Midbrain (tissue), 1 donor: ENCODE results near the gene DNAJA2.
"Not testable (repeated sequence)": the region's sequence is repeated elsewhere in the genome, so short reads cannot be mapped to it uniquely, and the experiment has no call there.

Experiments used
- DNase-seq: peaks from one replicate; lab custom pipeline; 2025; lab: John Stamatoyannopoulos, UW

Gene DNAJA2

DNA sequence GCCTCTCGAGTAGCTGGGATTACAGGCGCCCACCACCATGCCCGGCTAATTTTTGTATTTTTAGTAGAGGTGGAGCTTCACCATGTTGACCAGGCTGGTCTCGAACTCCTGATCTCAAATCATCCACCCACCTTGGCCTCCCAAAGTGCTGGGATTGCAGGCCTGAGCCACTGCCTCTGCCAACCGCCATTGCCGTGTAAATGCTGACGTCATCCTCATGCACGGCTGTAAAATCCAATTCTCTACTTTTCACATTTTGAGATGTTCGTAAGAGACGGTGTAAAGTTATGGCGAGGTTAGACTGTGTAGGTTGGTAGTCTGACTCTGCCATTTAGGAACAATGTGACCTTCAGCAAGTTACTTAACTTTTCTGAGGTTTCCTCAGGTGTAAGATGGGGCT, 1.7 kb upstream of the DNAJA2 start:
- no peak for DNase-seq

DNA sequence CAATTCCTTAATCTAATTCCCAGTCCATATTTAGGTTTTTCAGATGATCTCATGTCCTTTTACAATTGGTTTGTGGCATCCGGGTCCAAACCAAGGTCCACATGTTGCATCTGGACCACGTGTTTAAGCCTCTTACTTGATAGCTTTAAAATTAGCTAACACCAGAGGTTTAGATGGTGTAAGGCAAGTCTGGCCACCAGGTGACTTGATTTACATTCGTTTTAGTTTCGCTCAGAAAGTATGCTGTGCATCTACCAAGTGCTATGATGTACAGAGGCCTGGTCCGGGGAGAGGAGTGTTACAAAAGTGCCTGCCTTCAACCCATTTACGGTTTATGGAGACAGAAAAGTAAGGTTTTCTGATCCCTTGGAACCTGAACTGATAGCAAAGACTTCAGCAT, 878 bp upstream of the DNAJA2 start:
- DNase-seq, result no peak

DNA sequence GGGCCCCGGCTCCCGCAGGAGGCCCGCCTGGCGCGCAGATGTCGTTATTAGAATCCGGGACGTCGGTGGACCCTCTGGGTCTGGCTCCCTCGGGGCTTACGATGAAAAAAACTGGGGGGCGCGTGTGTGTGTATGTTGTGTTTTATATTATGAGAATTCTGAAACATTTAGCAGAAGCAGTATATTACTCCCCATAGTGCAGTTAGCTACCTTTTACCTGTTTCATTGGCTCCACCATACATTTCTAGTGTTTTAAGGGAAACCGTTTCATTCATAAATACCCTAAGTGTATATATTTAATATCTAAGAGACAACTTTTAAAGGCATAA, 486 bp upstream of the DNAJA2 start:
- DNase-seq, result no peak

DNA sequence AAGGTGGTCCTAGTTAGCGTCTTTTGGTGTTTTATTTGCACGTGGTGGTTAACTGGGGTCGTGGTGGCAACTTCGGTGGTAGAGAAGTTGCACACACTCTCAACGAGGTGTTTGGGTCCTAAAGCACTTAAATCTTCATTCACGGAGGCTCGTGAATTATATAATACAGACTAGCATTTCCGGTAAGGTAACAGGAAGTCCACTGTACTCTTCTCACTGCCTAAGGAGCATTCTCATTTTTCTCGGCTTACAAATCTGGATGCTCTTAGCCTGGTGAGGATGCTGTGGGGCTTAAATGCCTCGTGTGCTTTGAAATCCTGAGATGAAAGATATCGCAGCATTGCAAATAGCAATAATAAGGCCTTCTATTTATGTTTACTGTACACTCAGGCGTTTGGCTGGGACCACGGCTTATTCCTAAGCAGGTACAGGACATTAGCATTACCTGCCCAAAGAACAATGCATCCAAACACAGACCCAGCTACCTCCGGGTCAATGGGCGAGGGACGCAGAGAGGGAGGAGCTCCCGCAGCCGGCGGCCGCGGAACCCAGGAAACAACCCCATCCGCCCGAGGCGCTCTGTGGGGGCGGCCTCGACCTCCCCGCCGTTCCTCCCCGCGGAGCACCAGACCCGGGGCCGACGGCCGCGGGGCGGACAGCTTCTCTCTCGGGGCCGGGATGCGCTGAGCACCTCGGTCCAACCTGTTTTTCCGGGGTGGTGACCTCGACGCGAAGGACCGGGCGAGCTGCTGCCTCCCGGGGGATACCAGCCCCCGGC, 856 bp downstream of the DNAJA2 start:
- no peak for DNase-seq

DNA sequence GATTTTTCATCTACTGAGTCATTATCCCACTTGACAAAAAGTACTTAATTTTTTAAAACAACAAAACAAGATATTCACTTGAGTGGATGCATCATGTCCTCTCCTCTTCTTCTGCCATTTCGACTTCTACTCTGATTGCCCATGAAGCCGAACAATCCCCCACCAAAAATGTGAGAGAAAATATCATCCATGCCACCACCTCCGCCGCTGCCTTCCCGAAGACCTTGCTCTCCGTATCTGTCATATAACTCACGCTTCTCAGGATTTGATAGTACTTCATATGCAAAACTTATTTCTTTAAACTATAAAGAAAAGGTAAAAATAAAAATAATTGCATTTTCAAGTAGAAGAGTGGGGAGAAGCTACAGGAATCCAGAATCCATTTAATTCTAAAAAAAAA, 2.2 kb downstream of the DNAJA2 start:
- DNase-seq, result no peak

- peak; percentile 20 for DNase-seq
Measured at GRCh38 chr16:46970089-46970488, 3.4 kb downstream of the DNAJA2 start.

- no peak for DNase-seq
Measured at GRCh38 chr16:46968063-46968435, 5.4 kb downstream of the DNAJA2 start.

GRCh38 chr16:46962629-46963028, 10.8 kb downstream of the DNAJA2 start:
- no peak for DNase-seq

DNA sequence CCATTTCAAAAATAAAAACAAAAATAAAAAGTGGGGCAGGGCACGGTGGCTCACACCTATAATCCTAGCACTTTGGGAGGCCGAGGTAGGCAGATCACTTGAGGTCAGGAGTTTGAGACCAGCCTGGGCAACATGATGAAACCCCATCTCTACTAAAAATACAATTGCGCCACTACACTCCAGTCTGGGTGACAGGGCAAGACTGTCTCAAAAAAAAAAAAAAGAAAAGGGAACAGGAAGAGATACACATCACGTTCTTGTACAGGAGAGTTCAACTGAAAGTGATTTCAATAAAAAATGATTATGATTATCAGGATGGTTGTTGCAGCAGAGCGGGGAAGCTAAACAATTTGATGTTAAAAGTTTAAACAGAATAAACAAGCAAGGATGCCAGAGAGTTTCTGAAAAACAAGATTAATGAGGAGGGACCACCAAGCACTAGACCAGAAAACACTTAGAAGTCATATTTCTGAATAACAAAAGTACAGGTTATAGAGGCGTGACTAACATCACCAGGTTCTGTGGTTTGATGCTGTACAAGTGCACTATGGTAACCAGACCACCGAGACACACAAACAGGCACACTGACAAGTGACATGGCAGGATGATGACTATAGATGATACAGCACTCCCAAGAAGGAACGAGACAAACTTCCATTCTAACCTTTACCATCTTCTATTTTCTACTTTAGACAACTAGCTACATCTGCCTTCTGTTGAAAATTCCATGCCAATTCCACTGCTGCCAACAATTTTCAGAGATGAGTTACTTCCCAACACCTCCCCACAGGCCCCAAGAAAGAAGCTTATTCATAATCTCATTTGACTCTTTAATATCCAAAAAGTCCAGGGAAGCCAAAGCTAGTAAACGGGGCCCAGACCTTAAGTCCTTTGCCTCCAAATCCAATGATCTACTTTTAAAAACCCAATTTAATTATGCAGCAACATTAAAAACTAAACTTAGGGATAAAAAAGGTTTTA, 11.8 kb downstream of the DNAJA2 start:
- DNase-seq, result no peak

DNA sequence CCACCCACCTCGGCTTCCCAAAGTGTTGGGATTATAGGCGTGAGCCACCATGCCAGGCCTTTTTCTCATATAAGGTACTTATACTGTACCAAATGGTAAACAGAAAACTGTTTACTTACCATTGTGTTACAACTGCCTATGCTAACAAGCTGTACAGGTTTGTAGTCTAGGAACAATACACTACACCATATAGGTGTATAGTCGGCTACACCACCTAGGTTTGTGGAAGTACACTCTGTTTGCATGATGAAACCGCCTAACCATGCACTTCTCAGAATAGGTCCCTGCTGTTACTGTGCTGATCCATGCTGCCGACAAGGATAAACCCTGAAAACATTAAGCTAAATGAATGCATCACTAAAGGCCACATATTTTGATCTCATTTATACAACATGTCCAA, 18.9 kb downstream of the DNAJA2 start:
- no peak for DNase-seq

DNA sequence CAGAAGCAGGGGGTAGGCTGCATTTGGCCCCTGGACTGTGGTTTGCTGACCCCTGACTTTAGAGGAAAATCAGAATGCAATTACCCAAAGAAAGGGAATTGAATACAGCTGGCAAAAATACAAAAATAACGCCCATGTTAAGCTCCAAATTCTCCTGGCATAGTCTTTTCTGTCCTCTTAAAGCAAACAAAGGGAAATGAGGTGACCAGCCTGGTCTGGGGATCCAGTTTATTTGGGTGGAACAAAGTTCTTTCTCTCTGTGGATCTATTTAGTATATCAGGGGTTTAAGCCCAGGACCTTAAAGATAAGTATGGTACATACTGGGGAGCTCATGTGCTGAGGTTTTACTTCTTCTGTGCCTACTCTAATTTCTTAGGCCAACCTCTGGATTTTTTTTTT, 23.5 kb downstream of the DNAJA2 start:
- no peak for DNase-seq

DNA sequence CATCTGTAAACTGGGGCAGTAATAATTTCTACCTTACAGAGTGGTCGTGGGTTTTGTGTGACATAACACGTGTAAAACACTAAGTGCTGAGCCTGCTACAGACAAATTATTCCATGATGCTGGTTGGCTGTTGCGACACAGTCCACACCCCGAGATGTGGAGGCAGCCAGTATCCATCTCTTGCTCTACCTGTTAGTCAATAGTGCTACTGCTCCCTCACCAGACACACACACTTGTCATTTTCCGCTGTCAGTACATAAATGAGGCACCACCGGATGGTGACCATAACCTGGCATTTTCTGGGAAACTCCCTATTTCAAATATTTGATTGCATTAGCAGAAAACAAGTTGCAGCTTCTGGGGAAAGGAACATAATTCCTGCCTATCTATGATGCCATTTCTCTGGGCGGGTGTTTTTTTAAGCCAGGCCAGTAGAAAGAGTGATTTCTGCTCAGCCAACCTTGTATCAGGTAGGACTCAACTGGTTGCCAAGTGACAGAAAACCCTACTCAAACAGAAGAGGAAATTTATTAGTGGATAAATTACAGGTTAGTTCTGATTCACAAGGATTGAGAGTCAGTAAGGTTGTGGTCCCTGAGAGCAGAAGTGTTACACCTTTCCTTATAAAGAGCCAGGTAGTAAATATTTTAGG, 24.1 kb downstream of the DNAJA2 start:
- no peak for DNase-seq

GRCh38 chr16:46948548-46949166, 24.8 kb downstream of the DNAJA2 start:
- no peak for DNase-seq

DNA sequence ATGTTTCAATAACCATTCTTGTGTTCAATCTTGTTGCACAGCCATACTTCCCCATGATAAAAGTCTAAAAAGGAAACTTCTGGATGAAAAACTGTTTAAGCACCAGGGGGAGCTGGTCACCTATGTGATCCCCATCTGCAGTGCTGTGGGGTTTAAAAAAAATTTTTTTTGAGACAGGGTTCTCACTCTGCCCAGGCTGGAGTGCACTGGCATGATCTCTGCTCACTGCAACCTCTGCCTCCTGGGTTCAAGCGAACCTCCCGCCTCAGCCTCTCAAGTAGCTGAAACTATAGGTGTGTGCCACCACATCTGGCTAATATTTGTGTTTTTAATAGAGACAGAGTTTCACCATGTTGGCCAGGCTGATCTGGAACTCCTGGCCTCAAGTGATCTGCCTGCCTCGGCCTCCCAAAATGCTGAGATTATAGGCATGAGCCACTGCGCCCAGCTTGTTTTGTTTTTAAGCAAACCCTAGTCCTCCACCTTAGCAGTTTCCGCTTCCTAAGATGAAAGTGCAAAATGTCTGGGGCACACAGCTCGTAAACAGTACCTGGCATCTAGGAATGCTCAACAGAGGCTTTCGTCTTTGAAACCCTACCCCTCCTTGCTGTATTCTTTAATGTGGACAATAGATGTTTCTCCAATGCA, 25.4 kb downstream of the DNAJA2 start:
- DNase-seq, result peak; percentile 24

GRCh38 chr16:46944713-46945112, 28.8 kb downstream of the DNAJA2 start:
- DNase-seq, result not testable (repeated sequence)

GRCh38 chr16:46937536-46937935, 35.9 kb downstream of the DNAJA2 start:
- DNase-seq, result no peak

GRCh38 chr16:46932802-46933201, 40.7 kb downstream of the DNAJA2 start:
- DNase-seq, result no peak

DNA sequence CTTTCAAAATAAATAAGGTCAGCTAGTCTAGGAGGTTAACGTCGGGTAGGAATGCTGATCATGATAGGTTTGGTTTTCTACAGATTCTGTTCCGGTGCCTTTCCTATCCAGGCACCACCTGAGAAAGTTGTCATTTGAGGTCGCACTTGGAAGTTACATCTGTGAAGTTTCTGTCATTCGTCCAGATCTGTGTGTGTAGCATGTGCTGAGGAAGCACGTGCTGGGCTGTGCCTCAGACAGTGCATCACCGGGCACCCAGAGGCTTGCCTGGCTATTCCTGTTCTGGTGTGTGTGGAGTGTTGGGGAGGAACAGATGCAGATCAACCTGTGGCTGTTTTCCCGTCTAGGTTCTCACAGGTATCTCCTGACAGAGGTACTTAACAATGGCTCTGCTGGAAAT, 42.6 kb downstream of the DNAJA2 start:
- DNase-seq, result no peak

GRCh38 chr16:46929378-46930332, 43.8 kb downstream of the DNAJA2 start:
- DNase-seq, result peak; percentile 76

- DNase-seq, result no peak
Measured at GRCh38 chr16:46928811-46929210, 44.7 kb downstream of the DNAJA2 start.

DNA sequence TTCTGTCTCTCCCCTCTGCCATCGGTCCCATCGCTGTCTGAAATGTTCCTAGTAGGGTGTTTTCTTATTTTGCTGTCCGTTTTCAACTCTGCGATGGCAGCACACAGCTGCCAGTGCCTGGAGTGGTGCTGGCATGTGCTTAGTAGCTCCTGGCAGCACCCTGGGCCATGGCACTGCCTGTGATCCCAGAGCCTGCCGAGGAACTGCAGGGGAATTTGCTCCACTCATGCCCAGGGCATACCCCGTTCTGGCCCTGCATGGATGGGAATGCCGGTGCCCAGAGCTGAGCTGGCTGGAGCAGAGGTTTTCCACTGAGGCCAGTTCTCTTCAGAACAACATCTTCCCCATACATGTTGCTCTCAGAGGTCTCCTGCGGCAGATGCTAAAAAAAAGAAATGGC, 46.2 kb downstream of the DNAJA2 start:
- DNase-seq, result peak; percentile 16
